Prostate gland (tissue), 2 donors: ENCODE measurements around the gene TBX21. TPM values are rescaled to one million over a fixed set of nuclear protein-coding genes. Genes with fewer than 3 reads are reported as not detected.

Experiments used
- DNase-seq: peaks from one replicate; pipeline ENCODE4 v3.0.0-alpha.2; 2019; ENCODE audit warnings: low spot score
- H3K27ac ChIP-seq, 2 donors: fragments of 200-600 bp; sonication (generic); 2 replicates each; pipeline ENCODE4 v1.5.1; 2017 to 2019
- H3K27me3 ChIP-seq: fragments of 200-600 bp; sonication (generic); replicated peaks from 2 replicates; pipeline ENCODE4 v1.5.1; 2019; ENCODE audit not compliant: insufficient read depth
- H3K36me3 ChIP-seq, 2 donors: fragments of 200-600 bp; sonication (generic); 1 replicate in 1 of 2; 2 replicates in 1 of 2; pipeline versions ENCODE4 v1.5.1 to v1.8.1; 2017 to 2019
- H3K4me1 ChIP-seq: fragments of 200-600 bp; sonication (generic); replicated peaks from 2 replicates; pipeline ENCODE4 v1.5.1; 2019
- H3K4me3 ChIP-seq, 2 donors: fragments of 200-600 bp; sonication (generic); 2 replicates each; pipeline ENCODE4 v1.5.1; 2017 to 2019
- H3K9me3 ChIP-seq: fragments of 200-600 bp; sonication (generic); 2 replicates; pipeline ENCODE4 v1.5.1; 2017
- POLR2A ChIP-seq: fragments of 450-650 bp; IDR thresholded peaks from one replicate; pipeline ENCODE4 v1.6.1; 2016; ENCODE audit warnings: antibody characterized with exemption, mild to moderate bottlenecking
- POLR2AphosphoS5 ChIP-seq: sonication (generic); formaldehyde crosslinking; IDR thresholded peaks from one replicate; pipeline ENCODE4 v1.6.1; 2017; ENCODE audit warnings: antibody characterized with exemption
- WGBS: methylation state at CpG from one replicate; pipeline ENCODE4 v1.1.5; 2018; 5-methylcytosine and 5-hydroxymethylcytosine counted together
- intact Hi-C: fragments of 100-400 bp; cut with DNase I; formaldehyde crosslinking; loops from one replicate; pipeline ENCODE4 v1.14.2; 2022
- total RNA-seq, 2 donors: library from RNA; depleted of rRNA; stranded (reverse); fragments of >200 nt; gene quantifications; one replicate each; pipeline ENCODE4 v1.1.0, GENCODE V29; 2016
- TF ChIP-seq, protein P1 (sequence below), 4 experiments: fragments of 200-600 bp in 2 of 4; fragments of 450-650 bp in 2 of 4; sonication (generic) in 2 of 4; IDR thresholded peaks; 1 replicate in 3 of 4; 2 replicates in 1 of 4; pipeline ENCODE4 v1.5.1; 2016 to 2019; ENCODE audit warnings: antibody characterized with exemption in 4 of 4, mild to moderate bottlenecking in 2 of 4, moderate library complexity in 2 of 4

The TBX21 gene
- total RNA-seq, 2 donors from 2014 or later = 0.27 to 0.45 TPM

DNA sequence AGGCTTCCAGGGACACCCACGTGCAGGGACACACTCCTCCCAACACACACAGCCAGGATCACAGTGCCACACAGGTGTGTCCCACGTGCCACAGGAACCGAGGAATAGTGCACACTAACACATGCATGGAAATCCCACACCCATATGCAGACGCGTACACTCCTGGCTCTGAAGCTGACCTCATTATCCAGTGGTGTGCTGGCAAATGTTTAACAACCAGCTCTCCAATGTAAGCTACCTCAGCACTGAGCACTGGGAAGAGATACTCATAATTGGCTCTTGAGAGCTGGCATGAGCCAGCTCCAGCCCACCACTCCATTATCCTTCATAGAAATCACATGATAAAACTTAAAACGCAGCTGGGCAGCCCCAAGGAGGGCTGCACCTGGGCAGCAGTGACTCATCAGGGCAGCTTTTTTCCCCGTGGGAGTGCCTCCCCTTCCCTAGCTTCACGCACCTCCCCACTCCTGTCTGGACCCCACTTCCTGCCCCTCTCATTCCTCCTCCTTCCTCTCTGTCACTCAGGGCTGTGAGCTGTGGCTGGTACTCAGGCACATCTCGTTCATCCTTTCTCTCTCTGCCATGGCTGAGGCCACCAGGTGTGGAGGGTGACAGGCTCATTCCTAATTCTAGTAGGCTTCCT lies 14.9 kb upstream of the TBX21 start:
- no peak for TF ChIP-seq POLR2AphosphoS5
- Histone ChIP-seq H3K27me3 (peaks cover 5% of the 10 kb centered on the region), H3K4me3 (no peak overlapping the region), H3K4me1 (no peaks in the 10 kb centered on the region), H3K36me3 (no peaks in the 10 kb centered on the region), H3K27ac (no peak overlapping the region), H3K9me3 (no peaks in the 10 kb centered on the region)
- DNase-seq = no peak
- intact Hi-C loops = no loop called here
- WGBS = 21% methylated on average over 9 of the region's 9 CpGs

DNA sequence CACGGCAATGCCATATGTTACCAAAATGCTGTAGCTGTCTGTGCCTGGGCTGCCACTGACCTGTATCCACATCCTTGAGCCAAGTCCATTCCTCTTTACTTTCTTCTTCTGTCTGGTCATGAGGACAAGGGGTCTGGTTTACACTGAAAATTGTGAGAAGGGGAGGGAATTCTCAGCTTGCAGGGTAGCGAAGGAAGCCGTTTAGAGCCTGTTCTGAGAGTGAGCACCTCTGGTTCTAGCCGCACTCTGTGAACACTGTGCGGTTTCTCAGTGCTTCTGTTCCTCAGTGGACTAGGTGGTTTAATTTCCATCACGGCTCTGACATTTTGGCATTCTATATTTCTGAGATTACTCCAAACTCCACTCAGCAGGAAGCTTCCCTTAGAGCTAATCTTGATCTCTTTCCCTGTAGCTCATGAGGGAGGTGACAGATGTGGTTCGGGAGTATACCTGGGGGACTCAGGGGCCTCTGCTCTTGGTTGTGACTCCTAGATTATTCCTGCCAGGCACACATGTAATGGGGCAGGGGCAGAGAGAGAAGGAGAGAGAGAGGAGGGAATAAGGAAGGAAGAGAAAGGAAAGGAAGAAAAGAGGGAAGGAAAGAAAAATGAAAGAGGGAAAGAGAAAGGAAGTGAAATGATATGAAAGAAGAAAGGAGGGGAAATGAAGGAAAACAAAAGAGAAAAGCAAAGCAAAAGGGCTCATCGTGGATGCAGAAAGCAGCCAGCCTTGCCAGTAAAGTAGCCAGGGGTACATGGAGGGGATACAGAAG lies 14.2 kb upstream of the TBX21 start:
- Histone ChIP-seq H3K36me3 (no peaks in the 10 kb centered on the region), H3K27me3 (peaks cover 5% of the 10 kb centered on the region), H3K27ac (no peak overlapping the region), H3K4me1 (no peaks in the 10 kb centered on the region), H3K4me3 (no peak overlapping the region), H3K9me3 (no peaks in the 10 kb centered on the region)
- DNase-seq = no peak
- WGBS = 60% methylated on average over 8 of the region's 8 CpGs
- intact Hi-C loops = no loop called here
- TF ChIP-seq, protein P1, sequence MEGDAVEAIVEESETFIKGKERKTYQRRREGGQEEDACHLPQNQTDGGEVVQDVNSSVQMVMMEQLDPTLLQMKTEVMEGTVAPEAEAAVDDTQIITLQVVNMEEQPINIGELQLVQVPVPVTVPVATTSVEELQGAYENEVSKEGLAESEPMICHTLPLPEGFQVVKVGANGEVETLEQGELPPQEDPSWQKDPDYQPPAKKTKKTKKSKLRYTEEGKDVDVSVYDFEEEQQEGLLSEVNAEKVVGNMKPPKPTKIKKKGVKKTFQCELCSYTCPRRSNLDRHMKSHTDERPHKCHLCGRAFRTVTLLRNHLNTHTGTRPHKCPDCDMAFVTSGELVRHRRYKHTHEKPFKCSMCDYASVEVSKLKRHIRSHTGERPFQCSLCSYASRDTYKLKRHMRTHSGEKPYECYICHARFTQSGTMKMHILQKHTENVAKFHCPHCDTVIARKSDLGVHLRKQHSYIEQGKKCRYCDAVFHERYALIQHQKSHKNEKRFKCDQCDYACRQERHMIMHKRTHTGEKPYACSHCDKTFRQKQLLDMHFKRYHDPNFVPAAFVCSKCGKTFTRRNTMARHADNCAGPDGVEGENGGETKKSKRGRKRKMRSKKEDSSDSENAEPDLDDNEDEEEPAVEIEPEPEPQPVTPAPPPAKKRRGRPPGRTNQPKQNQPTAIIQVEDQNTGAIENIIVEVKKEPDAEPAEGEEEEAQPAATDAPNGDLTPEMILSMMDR (IDR thresholded peaks at IDR 0.05) = no peak
- TF ChIP-seq POLR2AphosphoS5 (no peak), POLR2A (no peak)

DNA sequence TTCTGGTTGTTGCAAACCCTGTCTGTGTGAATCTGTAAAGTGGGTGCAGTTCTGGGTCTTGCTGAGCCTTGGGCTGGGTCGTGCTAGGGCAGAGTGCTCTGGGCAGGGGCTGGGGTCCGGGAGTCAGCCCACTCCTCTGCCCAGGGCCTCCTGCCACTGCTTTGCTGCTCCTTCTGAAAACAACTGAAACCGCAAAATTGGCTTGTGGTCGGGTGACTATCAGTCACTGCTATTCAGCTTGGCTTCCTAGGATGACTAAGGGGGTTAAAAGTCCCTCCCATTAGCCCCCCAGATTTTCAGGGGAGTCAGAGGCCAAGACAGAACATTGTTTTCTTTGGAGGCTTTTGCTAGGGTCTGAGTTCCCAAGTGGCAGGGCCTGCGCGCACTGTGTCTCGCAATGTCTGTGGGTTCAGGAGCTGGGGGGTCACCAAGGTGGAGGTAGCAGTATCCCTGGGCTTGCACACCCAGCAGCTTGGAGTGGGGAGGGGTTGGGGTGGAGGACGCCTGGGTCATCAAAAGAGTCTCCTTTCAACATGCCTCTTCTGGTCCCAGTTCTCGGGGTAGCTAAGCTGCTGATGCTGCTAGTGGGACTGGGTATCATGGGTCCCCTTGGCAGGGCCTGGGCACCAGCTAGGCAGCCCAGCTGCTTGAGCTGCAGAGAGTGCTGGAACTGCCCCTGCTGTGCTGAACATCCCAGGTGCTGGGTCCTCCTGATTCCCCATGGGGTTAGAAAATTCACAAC lies 13.5 kb upstream of the TBX21 start:
- H3K27me3 ChIP-seq = peaks cover 5% of the 10 kb centered on the region
- no peak overlapping the region for H3K4me3 ChIP-seq
- no peak overlapping the region for H3K27ac ChIP-seq
- no peaks in the 10 kb centered on the region for H3K9me3 ChIP-seq
- intact Hi-C loops = no loop called here
- 76% methylated on average over 9 of the region's 9 CpGs for WGBS
- TF ChIP-seq POLR2AphosphoS5 = no peak
- TF ChIP-seq POLR2A = no peak
- TF ChIP-seq, protein P1 (IDR thresholded peaks at IDR 0.05) = no peak
- H3K4me1 ChIP-seq = no peaks in the 10 kb centered on the region
- DNase-seq = no peak
- H3K36me3 ChIP-seq = no peaks in the 10 kb centered on the region

DNA sequence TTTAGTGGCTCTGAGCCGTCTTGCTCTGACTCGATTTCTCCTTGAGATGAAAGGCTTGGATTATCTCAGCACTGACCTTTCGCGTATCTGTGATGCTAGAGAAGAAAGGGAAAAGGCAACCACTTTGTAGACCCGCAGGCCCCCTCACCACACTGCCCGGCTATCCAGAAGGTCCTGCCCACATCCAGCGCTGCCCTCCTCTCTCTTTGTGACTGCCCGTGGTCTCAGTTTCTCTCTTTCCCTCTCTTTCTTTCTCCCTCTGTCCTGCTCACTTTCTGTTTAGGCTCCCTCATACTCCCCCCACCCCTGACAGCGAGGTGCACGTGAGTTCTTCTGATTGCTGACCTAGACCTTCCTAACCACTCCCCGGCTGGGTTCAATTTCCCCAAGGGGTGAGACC lies 12.8 kb upstream of the TBX21 start:
- DNase-seq = no peak
- no peaks in the 10 kb centered on the region for H3K36me3 ChIP-seq
- TF ChIP-seq POLR2AphosphoS5 (no peak), POLR2A (no peak)
- TF ChIP-seq, protein P1 (IDR thresholded peaks at IDR 0.05) = no peak
- WGBS = 58% methylated on average over 11 of the region's 11 CpGs
- intact Hi-C loops = no loop called here
- no peak overlapping the region for H3K27ac ChIP-seq
- H3K27me3 ChIP-seq = peaks cover 7% of the 10 kb centered on the region
- H3K9me3 ChIP-seq = no peaks in the 10 kb centered on the region
- no peak overlapping the region for H3K4me3 ChIP-seq
- H3K4me1 ChIP-seq = no peaks in the 10 kb centered on the region

DNA sequence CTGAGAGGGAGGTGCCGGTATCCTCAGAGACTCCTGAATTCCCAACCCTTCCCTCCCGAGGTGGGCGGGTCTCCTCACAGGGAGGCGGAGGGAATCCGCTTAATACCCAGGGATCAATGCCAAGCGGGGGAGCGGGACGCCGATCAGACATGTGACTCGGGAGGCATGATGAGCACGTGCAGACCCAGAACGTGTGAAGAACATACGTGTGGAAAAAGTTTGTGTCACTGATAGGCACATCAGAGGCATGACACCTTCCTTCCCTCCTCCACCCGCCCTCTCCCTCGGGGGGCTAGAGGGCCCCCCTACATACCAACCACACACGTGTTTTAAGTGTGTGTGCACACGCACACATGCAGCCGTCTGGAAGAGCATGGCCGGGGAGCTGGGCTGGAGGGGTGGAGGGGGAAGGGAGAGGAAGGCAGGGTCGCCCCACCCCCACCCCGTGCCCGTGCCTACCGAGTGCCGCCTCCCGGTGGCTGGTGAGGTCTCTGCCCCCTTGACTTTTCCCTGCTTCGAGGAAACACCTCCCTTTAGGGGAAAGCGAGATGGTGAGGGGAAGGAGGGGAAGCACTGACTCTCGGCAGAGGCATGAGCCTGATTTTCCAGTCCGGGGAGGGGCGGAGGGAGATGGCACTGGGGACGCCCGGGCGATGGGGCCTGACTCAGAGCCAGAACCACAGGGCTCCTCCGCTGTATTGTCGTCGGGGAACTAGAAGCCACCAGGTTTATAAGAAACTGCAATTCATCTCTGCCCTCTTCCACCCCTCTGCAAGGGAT lies 12.1 kb upstream of the TBX21 start:
- Histone ChIP-seq H3K4me1 (no peaks in the 10 kb centered on the region), H3K27ac (no peak overlapping the region), H3K4me3 (no peak overlapping the region), H3K9me3 (no peaks in the 10 kb centered on the region), H3K36me3 (no peaks in the 10 kb centered on the region), H3K27me3 (peaks cover 12% of the 10 kb centered on the region)
- DNase-seq = peak; percentile 14
- TF ChIP-seq, protein P1 (IDR thresholded peaks at IDR 0.05) = no peak
- no peak for TF ChIP-seq POLR2A
- TF ChIP-seq POLR2AphosphoS5 = no peak
- intact Hi-C loops = no loop called here
- WGBS = 5% methylated on average over 36 of the region's 36 CpGs
